Suprapubic skin (tissue), 4 donors: ENCODE measurements around the gene ZNF549. TPM values are rescaled to one million over a fixed set of nuclear protein-coding genes. Genes with fewer than 3 reads are reported as not detected.

Source experiments
- DNase-seq, 2 donors: peaks; one replicate each; pipeline ENCODE4 v3.0.0-alpha.2; 2019; ENCODE audit warnings: low spot score in 2 of 2
- H3K27ac ChIP-seq: fragments of 200-600 bp; sonication (generic); one replicate; pipeline ENCODE4 v1.5.1; 2019
- H3K27me3 ChIP-seq: fragments of 200-600 bp; sonication (generic); one replicate; pipeline ENCODE4 v1.5.1; 2019
- H3K36me3 ChIP-seq: fragments of 200-600 bp; sonication (generic); one replicate; pipeline ENCODE4 v1.5.1; 2019
- H3K4me1 ChIP-seq: fragments of 200-600 bp; sonication (generic); one replicate; pipeline ENCODE4 v1.5.1; 2019
- H3K4me3 ChIP-seq: fragments of 200-600 bp; sonication (generic); one replicate; pipeline ENCODE4 v1.5.1; 2019; ENCODE audit warnings: mild to moderate bottlenecking
- H3K9me3 ChIP-seq: fragments of 200-600 bp; sonication (generic); one replicate; pipeline ENCODE4 v1.5.1; 2019
- EP300 ChIP-seq: sonication (generic); formaldehyde crosslinking; IDR thresholded peaks from one replicate; pipeline ENCODE4 v1.6.1; 2017; ENCODE audit warnings: antibody characterized with exemption
- POLR2A ChIP-seq, 2 donors: fragments of 450-650 bp; IDR thresholded peaks; one replicate each; pipeline ENCODE4 v1.6.1; 2017; ENCODE audit warnings: antibody characterized with exemption in 2 of 2, mild to moderate bottlenecking in 2 of 2, moderate library complexity in 2 of 2
- POLR2AphosphoS5 ChIP-seq, 3 donors: sonication (generic); formaldehyde crosslinking; IDR thresholded peaks; one replicate each; pipeline ENCODE4 v1.6.1; 2017; ENCODE audit warnings: antibody characterized with exemption in 3 of 3
- WGBS: methylation state at CpG from one replicate; pipeline ENCODE4 v1.1.5; 2018; 5-methylcytosine and 5-hydroxymethylcytosine counted together
- total RNA-seq, 4 donors: library from RNA; depleted of rRNA; stranded (reverse); fragments of >200 nt; gene quantifications; one replicate each; pipeline ENCODE4 v1.1.0, GENCODE V29; 2016
- TF ChIP-seq, protein P1 (sequence below), 2 donors: fragments of 200-600 bp in 1 of 2; fragments of 450-650 bp in 1 of 2; sonication (generic) in 1 of 2; IDR thresholded peaks; one replicate each; pipeline ENCODE4 v1.5.1; 2016 to 2019; ENCODE audit warnings: antibody characterized with exemption in 2 of 2, mild to moderate bottlenecking in 1 of 2, moderate library complexity in 1 of 2

ZNF549 gene
- total RNA-seq, 4 donors from 2014 or later = 3.4 to 9.5 (median 4.9) TPM

- peaks cover 17% of the 10 kb centered on the region for H3K4me1 ChIP-seq
- H3K9me3 ChIP-seq = peaks cover 15% of the 10 kb centered on the region
- WGBS = under 1% methylated on average over 42 of the region's 56 CpGs
- H3K4me3 ChIP-seq = peak within 1 kb of the TSS; percentile 67
- H3K27ac ChIP-seq = peak within 1 kb of the TSS; percentile 0
- H3K27me3 ChIP-seq = no peaks in the 10 kb centered on the region
- DNase-seq = peak; percentile 93 to 95
- peak in 1 of 3 donors; percentile 41 for TF ChIP-seq POLR2AphosphoS5 (IDR thresholded peaks at IDR 0.05)
- TF ChIP-seq, protein P1, sequence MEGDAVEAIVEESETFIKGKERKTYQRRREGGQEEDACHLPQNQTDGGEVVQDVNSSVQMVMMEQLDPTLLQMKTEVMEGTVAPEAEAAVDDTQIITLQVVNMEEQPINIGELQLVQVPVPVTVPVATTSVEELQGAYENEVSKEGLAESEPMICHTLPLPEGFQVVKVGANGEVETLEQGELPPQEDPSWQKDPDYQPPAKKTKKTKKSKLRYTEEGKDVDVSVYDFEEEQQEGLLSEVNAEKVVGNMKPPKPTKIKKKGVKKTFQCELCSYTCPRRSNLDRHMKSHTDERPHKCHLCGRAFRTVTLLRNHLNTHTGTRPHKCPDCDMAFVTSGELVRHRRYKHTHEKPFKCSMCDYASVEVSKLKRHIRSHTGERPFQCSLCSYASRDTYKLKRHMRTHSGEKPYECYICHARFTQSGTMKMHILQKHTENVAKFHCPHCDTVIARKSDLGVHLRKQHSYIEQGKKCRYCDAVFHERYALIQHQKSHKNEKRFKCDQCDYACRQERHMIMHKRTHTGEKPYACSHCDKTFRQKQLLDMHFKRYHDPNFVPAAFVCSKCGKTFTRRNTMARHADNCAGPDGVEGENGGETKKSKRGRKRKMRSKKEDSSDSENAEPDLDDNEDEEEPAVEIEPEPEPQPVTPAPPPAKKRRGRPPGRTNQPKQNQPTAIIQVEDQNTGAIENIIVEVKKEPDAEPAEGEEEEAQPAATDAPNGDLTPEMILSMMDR (IDR thresholded peaks at IDR 0.05) = no peak
- no peak for TF ChIP-seq EP300
- TF ChIP-seq POLR2A (IDR thresholded peaks at IDR 0.05) = no peak
- H3K36me3 ChIP-seq = peaks cover 25% of the 10 kb centered on the region
Measured at GRCh38 chr19:57559404-57560025, 32.4 kb downstream of the ZNF549 start, which contains the start of gene ZNF550. Gene ZNF550, minus strand, starts transcription at chr19:57559863. Its CDS starts 181 bp downstream, at chr19:57559682.

DNA sequence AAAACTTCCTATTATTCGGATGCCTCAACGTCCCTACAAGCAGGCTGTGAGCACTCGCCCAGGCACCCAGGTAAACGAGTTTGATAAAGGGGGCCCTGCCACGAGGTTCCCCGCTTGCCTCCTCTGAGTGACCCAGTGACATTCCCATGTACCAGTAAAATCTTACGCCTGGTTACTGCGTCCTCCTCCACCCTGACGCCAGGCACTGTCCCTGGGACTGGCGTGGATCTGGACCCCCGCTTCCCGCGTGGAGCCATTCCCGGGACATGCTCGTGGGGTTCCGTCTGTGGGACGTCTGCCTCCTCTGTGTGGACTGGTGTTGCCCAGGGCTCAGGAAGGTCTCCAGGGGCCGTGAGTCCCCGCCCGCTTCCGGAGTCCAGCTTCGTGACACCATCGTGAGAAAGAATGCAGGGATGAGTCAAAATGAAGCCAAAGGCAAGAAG lies 32.9 kb downstream of the ZNF549 start:
- WGBS = 14% methylated on average over 14 of the region's 23 CpGs
- peaks cover 16% of the 10 kb centered on the region for H3K9me3 ChIP-seq
- peak in 1 of 2 donors; percentile 59 for DNase-seq

DNA sequence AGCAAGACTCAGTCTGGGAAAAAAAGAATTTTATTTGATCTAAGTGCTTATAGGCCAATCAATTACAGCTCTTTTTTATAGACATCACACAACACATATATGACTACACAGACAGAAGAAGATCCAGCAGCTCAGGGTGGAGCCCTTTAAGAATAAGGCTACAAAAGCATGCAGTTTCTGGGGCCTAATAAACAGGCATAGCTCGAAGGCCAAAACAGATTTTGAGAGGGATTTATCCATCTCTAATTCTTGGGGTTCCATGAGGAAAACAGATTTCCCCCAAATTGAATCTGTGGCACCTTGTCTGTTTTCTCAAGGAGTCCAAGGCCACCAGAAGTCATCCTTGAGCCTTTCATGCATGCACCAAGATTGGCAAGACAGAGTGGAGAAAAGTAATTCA lies 36.4 kb downstream of the ZNF549 start:
- Histone ChIP-seq H3K27ac (no peak overlapping the region), H3K27me3 (no peaks in the 10 kb centered on the region), H3K4me3 (no peak overlapping the region), H3K9me3 (peaks cover 49% of the 10 kb centered on the region), H3K36me3 (no peaks in the 10 kb centered on the region), H3K4me1 (peaks cover 13% of the 10 kb centered on the region)
- TF ChIP-seq, protein P1 (IDR thresholded peaks at IDR 0.05) = no peak
- TF ChIP-seq POLR2AphosphoS5 (IDR thresholded peaks at IDR 0.05) = no peak
- TF ChIP-seq EP300 = no peak
- no peak for TF ChIP-seq POLR2A (IDR thresholded peaks at IDR 0.05)
- WGBS = 68% methylated on average over 1 of the region's 1 CpG
- no peak for DNase-seq

More for the DNA sequence above, 32.9 kb downstream of the ZNF549 start:
- TF ChIP-seq POLR2A (IDR thresholded peaks at IDR 0.05) (no peak), EP300 (no peak)
- TF ChIP-seq, protein P1 (IDR thresholded peaks at IDR 0.05) = no peak
- Histone ChIP-seq H3K4me3 (peak overlapping the region; percentile 67), H3K4me1 (peaks cover 17% of the 10 kb centered on the region), H3K36me3 (peaks cover 20% of the 10 kb centered on the region), H3K27ac (peak overlapping the region; percentile 0), H3K27me3 (no peaks in the 10 kb centered on the region)

DNA sequence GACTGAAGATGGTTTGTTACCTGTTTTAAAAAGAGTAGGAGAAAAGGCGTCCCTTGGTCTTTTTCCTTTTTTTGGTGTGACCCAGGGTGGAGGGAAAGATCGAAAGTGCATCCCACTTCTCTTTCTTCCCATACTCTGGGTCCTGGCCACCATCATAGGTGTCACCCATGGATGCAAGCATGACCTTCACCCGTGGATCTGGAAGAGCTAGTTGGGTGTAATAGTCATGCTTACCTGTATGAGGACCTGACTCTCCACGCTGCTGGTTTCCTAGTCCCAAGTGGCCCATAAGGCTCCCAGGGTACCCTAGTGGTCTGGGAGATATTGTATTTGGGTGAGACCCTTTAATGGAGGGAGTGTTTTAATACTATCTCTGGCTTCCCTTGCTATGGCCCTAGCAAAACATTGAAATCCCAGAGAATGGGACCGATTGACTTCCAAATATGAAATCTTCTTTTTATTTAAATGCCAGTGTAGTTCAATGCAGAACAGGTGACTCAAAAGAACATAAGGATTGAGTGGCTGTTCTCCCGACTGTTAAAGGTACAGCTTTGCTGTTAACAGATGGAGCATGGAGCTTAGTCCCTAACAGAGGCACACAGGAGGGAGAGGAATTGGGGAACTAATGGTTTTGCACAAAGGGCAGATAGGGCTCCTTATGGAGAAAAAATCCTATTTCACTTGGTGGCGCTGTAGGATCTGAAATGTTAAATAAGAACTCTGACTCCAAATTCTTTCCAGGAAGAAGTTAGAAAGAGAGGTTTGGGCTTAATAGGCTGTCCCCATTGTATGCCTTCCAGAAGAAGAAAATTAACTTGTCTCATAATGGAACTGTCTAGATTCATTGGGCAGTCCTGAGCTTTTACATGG lies 39.5 kb downstream of the ZNF549 start:
- Histone ChIP-seq H3K36me3 (peaks cover under 1% of the 10 kb centered on the region), H3K9me3 (peaks cover 77% of the 10 kb centered on the region), H3K27ac (no peak overlapping the region), H3K27me3 (no peaks in the 10 kb centered on the region), H3K4me1 (no peaks in the 10 kb centered on the region), H3K4me3 (no peak overlapping the region)
- no peak for DNase-seq
- WGBS = 64% methylated on average over 7 of the region's 7 CpGs
- no peak for TF ChIP-seq EP300

DNA sequence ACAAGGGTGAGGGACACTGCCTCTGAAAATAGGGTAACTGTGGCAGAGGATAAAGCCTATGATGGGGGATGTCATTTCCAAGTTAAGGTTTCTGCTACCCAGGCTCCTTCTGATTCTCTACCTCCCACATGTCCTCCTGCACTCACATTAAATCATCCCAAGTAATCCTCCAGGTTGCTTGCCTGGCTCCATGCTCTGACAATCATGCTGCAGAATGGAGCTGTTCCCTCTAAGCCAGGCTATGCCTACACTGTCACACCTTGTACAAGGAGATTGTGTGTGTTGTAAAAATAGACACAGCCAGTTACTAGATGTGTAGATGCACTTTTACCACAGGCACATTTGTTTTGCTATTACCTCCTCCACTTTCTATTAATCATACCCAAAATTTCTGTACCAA lies 43.6 kb downstream of the ZNF549 start:
- peaks cover 41% of the 10 kb centered on the region for H3K36me3 ChIP-seq
- no peak for DNase-seq
- H3K4me3 ChIP-seq = no peak overlapping the region
- peaks cover 96% of the 10 kb centered on the region for H3K9me3 ChIP-seq
- no peaks in the 10 kb centered on the region for H3K27me3 ChIP-seq
- no peaks in the 10 kb centered on the region for H3K4me1 ChIP-seq
- no peak overlapping the region for H3K27ac ChIP-seq
- TF ChIP-seq, protein P1 (IDR thresholded peaks at IDR 0.05) = no peak
- TF ChIP-seq EP300 (no peak), POLR2A (IDR thresholded peaks at IDR 0.05) (no peak), POLR2AphosphoS5 (IDR thresholded peaks at IDR 0.05) (no peak)
